Testis (tissue), 2 donors: Measurements from ENCODE around the gene SPDYE4.

Experiments used
- POLR2A ChIP-seq: fragments of 450-650 bp; IDR thresholded peaks from one replicate; pipeline ENCODE4 v1.6.1; 2017; ENCODE audit warnings: antibody characterized with exemption, mild to moderate bottlenecking, moderate library complexity
- TF ChIP-seq, protein P1 (sequence below), 3 experiments: fragments of 450-650 bp in 2 of 3; fragments of 200-600 bp in 1 of 3; sonication (generic) in 1 of 3; IDR thresholded peaks; one replicate each; pipeline ENCODE4 v1.5.1; 2016 to 2019; ENCODE audit warnings: antibody characterized with exemption in 3 of 3, mild to moderate bottlenecking in 2 of 3, moderate library complexity in 1 of 3

DNA sequence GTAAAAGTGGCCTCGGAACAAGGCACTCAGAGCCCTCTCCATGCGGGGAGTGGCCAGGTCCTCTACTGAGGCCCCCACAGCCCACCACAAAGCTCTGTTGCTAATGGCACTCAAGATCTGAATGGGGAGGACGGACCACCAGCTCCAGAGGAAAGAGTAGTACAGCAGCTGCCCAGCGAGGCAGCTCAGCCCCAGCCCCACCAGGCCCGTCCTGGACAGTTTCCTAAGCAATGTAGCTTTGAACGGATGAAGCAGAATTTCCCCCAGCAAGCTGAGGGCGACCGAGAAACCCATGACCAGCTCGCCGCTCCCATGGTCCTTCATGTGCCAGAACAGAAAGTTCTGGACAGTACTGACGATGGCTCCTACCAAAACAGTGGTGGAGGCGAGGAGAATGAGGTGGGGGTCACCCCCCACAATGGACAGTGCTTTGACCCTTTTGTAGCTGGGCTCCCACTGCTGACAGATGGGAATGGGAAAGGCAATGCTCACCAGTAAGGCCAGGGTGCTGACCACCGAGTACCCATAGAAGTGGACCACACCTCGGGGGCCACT, 39.4 kb upstream of the SPDYE4 start:
- no peak for TF ChIP-seq POLR2A
- TF ChIP-seq, protein P1, sequence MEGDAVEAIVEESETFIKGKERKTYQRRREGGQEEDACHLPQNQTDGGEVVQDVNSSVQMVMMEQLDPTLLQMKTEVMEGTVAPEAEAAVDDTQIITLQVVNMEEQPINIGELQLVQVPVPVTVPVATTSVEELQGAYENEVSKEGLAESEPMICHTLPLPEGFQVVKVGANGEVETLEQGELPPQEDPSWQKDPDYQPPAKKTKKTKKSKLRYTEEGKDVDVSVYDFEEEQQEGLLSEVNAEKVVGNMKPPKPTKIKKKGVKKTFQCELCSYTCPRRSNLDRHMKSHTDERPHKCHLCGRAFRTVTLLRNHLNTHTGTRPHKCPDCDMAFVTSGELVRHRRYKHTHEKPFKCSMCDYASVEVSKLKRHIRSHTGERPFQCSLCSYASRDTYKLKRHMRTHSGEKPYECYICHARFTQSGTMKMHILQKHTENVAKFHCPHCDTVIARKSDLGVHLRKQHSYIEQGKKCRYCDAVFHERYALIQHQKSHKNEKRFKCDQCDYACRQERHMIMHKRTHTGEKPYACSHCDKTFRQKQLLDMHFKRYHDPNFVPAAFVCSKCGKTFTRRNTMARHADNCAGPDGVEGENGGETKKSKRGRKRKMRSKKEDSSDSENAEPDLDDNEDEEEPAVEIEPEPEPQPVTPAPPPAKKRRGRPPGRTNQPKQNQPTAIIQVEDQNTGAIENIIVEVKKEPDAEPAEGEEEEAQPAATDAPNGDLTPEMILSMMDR (IDR thresholded peaks at IDR 0.05): no peak
